Hypothalamus (tissue), 51 donors: ENCODE data around the gene SLC39A11.
"Not testable (repeated sequence)": the region's sequence is repeated elsewhere in the genome, so short reads cannot be mapped to it uniquely, and the experiment has no call there.

Source experiments
- DNase-seq, 51 donors: peaks; one replicate each; lab custom pipeline; 2025; lab: John Stamatoyannopoulos, UW

The SLC39A11 gene

DNA sequence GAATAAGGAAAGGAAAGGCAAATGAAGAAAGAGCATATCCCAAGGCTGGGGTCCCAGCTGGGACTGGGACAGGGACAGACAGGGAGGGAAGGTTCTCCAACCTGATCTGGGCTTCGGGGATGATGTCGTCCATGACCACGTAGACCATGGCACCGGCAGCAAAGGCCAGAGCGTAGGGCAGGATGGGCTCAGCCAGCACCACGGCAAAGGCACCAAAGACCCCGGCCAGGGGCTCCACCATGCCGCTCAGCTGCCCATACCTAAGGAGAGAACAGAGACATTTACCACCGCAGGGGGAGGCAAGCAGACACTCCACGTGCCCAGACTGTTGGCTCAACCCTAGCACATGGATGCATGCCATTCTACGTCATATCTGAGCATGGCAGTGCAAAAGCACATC is 443.8 kb downstream of the SLC39A11 start:
- DNase-seq: no peak

GRCh38 chr17:72646176-72646575 is 446.3 kb downstream of the SLC39A11 start:
- no peak for DNase-seq

DNA sequence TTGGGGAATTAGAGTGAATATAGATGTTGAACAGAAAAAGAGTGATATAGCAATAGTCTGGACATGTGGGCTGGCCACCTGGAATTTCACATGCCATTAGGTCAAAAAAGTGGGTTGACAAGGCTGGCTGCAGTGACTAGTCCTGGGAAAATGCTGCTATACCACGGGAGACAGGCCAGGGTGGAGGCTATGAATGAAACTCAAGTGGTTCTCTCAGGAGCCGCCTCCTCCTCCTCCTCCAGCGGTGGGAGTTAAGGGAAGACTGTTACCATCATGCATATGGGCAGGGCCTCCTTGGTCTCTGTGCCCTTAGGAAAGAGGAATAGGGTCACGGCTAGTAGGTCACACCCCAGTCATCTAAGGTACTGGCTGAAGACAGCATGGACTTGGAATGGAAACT is 448.0 kb downstream of the SLC39A11 start:
- DNase-seq: no peak

DNA sequence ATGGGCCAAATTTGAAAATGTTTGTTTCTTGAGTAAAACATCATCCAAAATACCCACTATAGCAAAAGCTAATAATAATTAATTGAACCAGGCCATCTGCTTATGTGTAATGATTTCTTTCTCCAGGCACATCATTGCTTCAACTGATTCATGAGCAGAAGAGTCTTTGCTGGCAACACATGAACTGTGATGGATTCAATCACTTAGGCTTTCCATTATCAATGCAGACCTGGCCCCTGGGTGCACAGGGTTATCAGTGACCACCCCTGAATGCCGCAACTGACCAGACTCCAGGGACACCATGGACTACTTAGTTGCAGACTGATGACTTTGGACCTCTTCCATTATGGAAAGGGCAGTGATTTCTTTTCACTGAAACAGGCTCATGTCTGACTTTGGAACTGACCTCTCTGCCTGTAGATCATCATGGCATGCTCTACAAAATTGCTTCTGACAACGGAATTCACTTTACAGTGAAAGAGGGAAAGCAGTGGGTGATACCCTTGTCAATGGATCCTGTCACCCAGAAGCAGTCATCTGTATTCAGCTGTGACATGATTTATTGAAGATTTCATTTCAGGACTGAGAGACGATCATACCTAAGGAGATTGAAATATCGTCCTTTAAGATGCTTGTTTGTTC is 448.8 kb downstream of the SLC39A11 start:
- DNase-seq: no peak

- no peak for DNase-seq
Observed at GRCh38 chr17:72642720-72643119, 449.8 kb downstream of the SLC39A11 start.

- no peak for DNase-seq
Observed at GRCh38 chr17:72640415-72641165, 451.9 kb downstream of the SLC39A11 start.

- no peak for DNase-seq
Observed at GRCh38 chr17:72639711-72640110, 452.8 kb downstream of the SLC39A11 start.

GRCh38 chr17:72638932-72639331 is 453.6 kb downstream of the SLC39A11 start:
- not testable (repeated sequence) for DNase-seq

GRCh38 chr17:72635034-72635635 is 457.4 kb downstream of the SLC39A11 start:
- no peak for DNase-seq

GRCh38 chr17:72634621-72635020 is 457.9 kb downstream of the SLC39A11 start:
- DNase-seq: no peak

DNA sequence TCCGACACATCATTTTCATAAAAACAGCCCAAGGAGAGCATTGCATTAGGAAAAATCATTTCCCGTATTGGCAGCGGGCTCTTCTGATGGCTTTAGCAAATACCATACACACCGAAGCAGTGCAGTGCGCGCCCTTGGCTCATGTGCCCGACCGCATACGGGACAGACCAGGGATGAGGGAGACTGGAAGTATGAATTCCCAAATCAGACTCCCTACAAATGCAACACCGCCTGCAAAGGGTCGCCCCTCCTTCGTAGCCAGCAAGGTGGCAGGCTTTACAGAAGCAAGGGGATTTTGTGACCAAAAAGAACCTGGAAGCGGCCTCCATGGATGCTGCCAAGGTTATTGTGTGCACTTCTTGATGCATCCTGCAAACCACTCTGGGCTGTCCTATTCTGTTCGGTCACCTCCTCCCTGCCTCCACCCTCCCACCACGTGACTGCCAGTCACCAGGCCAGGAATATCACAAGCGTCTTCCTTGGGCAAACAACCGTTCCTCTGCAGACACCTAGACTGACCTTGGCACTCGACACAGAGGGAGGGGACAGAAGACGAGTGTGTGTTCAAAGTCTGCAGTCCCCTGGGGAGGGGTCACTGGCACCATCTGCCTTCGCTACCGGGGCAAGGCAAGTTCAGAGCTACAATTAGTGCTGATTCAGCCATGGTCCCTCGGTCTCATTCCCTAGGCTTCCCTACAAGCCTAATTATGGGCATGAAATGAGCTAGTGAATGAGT is 460.4 kb downstream of the SLC39A11 start:
- no peak for DNase-seq

DNA sequence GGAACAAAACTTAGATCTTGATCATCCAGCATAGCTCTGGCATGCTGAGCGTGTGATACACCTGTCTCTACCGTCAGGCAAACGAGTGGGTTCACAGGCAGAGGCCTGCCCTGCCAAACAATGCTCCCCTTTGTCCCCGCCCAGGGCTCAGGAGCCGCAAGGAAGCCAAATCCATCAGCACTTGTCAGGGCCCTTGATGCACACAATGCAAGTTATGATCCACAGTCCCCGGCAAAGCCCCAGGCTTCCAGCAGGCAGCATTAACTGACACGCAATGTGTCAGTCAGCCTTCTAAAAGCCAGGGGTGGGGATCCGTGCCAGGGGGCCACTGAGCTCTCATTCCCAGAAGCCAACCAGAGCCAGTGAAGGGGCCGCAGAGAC is 460.9 kb downstream of the SLC39A11 start:
- no peak for DNase-seq

DNA sequence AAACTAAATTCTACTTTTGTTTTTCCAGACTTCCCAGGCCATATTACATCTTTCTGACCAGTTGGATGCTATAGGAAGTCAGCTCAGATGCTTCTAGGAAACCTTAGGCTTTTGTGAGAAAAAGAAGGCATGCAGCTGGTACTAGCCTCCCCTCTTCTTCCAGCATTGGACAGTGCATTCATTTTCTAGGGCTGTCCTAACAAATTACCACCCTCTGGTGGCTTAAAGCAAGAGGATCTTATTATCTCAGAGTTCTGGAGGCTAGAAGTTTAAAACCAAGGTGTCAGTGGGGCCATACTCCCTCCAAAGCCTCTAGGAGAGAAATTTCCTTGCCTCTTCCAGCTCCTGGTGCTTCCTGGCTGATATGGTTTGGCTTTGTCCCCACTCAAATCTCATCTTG is 467.8 kb downstream of the SLC39A11 start:
- no peak for DNase-seq

GRCh38 chr17:72624226-72624625 is 468.3 kb downstream of the SLC39A11 start:
- no peak for DNase-seq

DNA sequence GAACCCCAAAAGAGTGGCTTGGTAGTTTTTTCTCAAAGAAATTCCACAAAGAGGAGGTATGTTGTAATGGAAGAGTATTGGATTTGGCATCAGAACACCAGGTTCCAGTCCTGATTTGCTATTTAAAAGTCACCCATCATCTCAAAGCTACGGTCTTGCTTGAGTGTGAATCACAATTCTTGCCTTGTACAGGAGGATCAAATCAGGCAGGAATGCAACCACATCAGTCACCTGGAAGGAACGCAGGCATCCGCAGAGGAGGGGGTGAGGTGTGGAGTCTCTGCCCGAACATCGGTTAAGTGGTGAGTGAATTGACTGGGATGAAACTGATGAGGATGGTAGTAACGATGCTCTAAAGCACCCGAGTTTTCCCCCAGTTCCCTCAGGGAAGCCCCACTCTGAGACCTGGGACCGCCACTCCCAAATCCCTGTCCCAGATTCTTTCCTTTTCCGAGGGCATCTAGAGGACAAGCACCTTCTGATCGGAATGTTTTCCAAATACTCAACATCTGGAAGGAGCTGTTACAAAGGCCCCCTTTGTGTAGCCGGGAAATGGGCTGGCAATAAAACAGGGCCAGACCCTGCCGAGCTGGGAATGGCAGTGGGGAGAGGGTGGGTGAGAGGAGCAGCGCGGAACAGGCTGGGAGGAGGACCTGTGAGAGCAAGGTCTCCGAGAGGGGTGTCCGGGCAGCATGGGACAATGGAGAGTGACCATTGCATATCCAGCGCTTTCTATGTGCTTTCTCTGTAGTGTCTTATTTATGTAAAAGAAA is 469.6 kb downstream of the SLC39A11 start:
- DNase-seq: peak in 1 of 51 donors; percentile 4

DNA sequence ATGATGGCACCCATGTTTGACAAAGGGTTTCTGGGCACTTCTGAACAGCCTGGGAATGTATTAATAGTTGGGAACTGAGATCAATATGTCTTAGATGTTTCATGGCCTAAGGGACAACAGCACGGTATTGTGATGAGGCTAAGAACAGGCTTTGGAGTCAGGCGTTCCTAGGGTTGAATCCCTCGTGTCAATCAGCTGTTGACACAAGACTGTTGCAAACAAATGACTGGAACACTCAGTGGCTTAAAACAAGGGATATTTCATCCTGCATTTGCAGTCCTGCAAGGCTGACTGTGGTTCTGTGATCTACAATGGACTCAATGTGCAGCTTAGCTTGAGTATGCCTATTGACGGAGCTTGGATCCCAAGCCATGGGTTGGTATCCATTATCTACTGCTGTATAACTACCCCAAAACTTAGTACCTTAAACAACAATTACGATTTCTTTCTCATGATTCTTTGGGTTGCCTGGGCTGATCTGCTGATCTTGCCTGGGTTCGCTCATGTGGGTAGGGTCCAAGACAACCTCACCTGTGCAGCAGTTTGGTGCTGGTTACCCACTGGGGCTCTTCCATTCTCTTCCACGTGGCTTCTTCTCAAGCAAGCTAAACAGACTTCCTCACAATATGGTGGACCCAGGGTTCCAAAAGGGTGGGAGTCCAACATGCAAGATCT is 472.4 kb downstream of the SLC39A11 start:
- DNase-seq: no peak

- DNase-seq: peak in 7 of 51 donors; percentile 13 to 30 (median 17)
Observed at GRCh38 chr17:72618001-72618509, 474.4 kb downstream of the SLC39A11 start.

GRCh38 chr17:72617557-72617956 is 474.9 kb downstream of the SLC39A11 start:
- DNase-seq: no peak

- DNase-seq: no peak
Observed at GRCh38 chr17:72616447-72616846, 476.0 kb downstream of the SLC39A11 start.

- peak in 1 of 51 donors; percentile 33 for DNase-seq
Observed at GRCh38 chr17:72615627-72615991, 476.9 kb downstream of the SLC39A11 start.
